DND-41 (cell line): ENCODE measurements around the gene SLK.

Source experiments
- ATAC-seq: fragments of 200-7000 bp; cut with Tn5 transposase; 3 replicates; pipeline ENCODE4 v1.9.1; 2021; ENCODE audit warnings: low read depth; ENCODE audit not compliant: insufficient read depth
- DNase-seq: peaks from one replicate; pipeline ENCODE4 v3.0.0-alpha.2; 2020
- H2AFZ ChIP-seq: 2 replicates; pipeline ENCODE4 v1.6.0; 2012; ENCODE audit warnings: low read depth, low read length
- H3K27ac ChIP-seq: 2 replicates; pipeline ENCODE4 v1.5.1; 2012; ENCODE audit warnings: low read length, inconsistent platforms
- H3K27me3 ChIP-seq: fragments of 200-600 bp; sonication (generic); 2 replicates; pipeline ENCODE4 v1.6.0; 2012; ENCODE audit warnings: low read length, mild to moderate bottlenecking, inconsistent platforms; ENCODE audit not compliant: insufficient read depth, poor library complexity
- H3K36me3 ChIP-seq: 2 replicates; pipeline ENCODE4 v1.5.1; 2012; ENCODE audit warnings: low read length, inconsistent platforms; ENCODE audit not compliant: insufficient read depth
- H3K4me1 ChIP-seq: 2 replicates; pipeline ENCODE4 v1.5.1; 2012; ENCODE audit warnings: mild to moderate bottlenecking, low read length; ENCODE audit not compliant: insufficient read depth
- H3K4me2 ChIP-seq: 2 replicates; pipeline ENCODE4 v1.6.0; 2012; ENCODE audit warnings: mild to moderate bottlenecking, moderate library complexity, low read length, inconsistent platforms; ENCODE audit not compliant: insufficient read depth
- H3K4me3 ChIP-seq, 2 experiments: fragments of 200-600 bp in 1 of 2; shearing (Covaris generic) in 1 of 2; 2 replicates each; pipeline ENCODE4 v1.5.1; 2012 to 2016; ENCODE audit warnings: inconsistent platforms in 2 of 2, low read length in 2 of 2, mild to moderate bottlenecking in 2 of 2, low read depth in 1 of 2, moderate library complexity in 1 of 2
- H3K79me2 ChIP-seq: 2 replicates; pipeline ENCODE4 v1.6.0; 2012; ENCODE audit warnings: low read length, inconsistent platforms; ENCODE audit not compliant: insufficient read depth
- H3K9ac ChIP-seq: 2 replicates; pipeline ENCODE4 v1.6.0; 2012; ENCODE audit warnings: low read depth, mild to moderate bottlenecking, inconsistent platforms, low read length, moderate library complexity
- H3K9me3 ChIP-seq: 2 replicates; pipeline ENCODE4 v1.5.1; 2012; ENCODE audit warnings: low read length, moderate library complexity, mild to moderate bottlenecking, inconsistent platforms; ENCODE audit not compliant: insufficient read depth, severe bottlenecking
- H4K20me1 ChIP-seq: 2 replicates; pipeline ENCODE4 v1.6.0; 2012; ENCODE audit warnings: low read length; ENCODE audit not compliant: insufficient read depth
- EZH2 ChIP-seq: IDR thresholded peaks from 3 replicates; pipeline ENCODE4 v1.6.1; 2012; ENCODE audit warnings: borderline replicate concordance, low read depth, mild to moderate bottlenecking, moderate library complexity, low read length, inconsistent platforms; ENCODE audit not compliant: severe bottlenecking
- TF ChIP-seq, protein P1 (sequence below): IDR thresholded peaks from 2 replicates; pipeline ENCODE4 v1.5.1; 2012; ENCODE audit warnings: borderline replicate concordance, low read length, moderate library complexity, mild to moderate bottlenecking; ENCODE audit not compliant: poor library complexity, severe bottlenecking; ENCODE audit errors: extremely low read depth

Gene SLK

GRCh38 chr10:104054430-104054829 is 87.5 kb downstream of the SLK start:
- no peak for TF ChIP-seq EZH2
- TF ChIP-seq, protein P1, sequence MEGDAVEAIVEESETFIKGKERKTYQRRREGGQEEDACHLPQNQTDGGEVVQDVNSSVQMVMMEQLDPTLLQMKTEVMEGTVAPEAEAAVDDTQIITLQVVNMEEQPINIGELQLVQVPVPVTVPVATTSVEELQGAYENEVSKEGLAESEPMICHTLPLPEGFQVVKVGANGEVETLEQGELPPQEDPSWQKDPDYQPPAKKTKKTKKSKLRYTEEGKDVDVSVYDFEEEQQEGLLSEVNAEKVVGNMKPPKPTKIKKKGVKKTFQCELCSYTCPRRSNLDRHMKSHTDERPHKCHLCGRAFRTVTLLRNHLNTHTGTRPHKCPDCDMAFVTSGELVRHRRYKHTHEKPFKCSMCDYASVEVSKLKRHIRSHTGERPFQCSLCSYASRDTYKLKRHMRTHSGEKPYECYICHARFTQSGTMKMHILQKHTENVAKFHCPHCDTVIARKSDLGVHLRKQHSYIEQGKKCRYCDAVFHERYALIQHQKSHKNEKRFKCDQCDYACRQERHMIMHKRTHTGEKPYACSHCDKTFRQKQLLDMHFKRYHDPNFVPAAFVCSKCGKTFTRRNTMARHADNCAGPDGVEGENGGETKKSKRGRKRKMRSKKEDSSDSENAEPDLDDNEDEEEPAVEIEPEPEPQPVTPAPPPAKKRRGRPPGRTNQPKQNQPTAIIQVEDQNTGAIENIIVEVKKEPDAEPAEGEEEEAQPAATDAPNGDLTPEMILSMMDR, result no peak

GRCh38 chr10:104056619-104057273 is 89.8 kb downstream of the SLK start:
- H3K79me2 ChIP-seq, result no peaks in the 10 kb centered on the region
- H3K4me2 ChIP-seq, result no peak overlapping the region
- no peaks in the 10 kb centered on the region for H4K20me1 ChIP-seq
- TF ChIP-seq, protein P1, result peak; percentile 5
- TF ChIP-seq EZH2, result no peak
- H2AFZ ChIP-seq, result no peak overlapping the region
- peak; percentile 22; the same call in 1 of the 3 replicates for ATAC-seq
- H3K27ac ChIP-seq, result no peak overlapping the region
- no peak for DNase-seq
- no peaks in the 10 kb centered on the region for H3K9me3 ChIP-seq
- no peak overlapping the region for H3K4me3 ChIP-seq
- H3K36me3 ChIP-seq, result no peaks in the 10 kb centered on the region
- peaks cover 2% of the 10 kb centered on the region for H3K27me3 ChIP-seq
- no peaks in the 10 kb centered on the region for H3K4me1 ChIP-seq
- H3K9ac ChIP-seq, result no peak overlapping the region

More at GRCh38 chr10:104054430-104054829, 87.5 kb downstream of the SLK start:
- DNase-seq, result no peak
- Histone ChIP-seq H3K4me1 (no peaks in the 10 kb centered on the region), H4K20me1 (no peaks in the 10 kb centered on the region), H3K36me3 (no peaks in the 10 kb centered on the region), H3K79me2 (no peaks in the 10 kb centered on the region), H3K4me2 (no peak overlapping the region), H2AFZ (no peak overlapping the region), H3K9me3 (no peaks in the 10 kb centered on the region), H3K27me3 (peaks cover 6% of the 10 kb centered on the region), H3K9ac (no peak overlapping the region), H3K27ac (no peak overlapping the region), H3K4me3 (no peak overlapping the region)
- no peak for ATAC-seq

DNA sequence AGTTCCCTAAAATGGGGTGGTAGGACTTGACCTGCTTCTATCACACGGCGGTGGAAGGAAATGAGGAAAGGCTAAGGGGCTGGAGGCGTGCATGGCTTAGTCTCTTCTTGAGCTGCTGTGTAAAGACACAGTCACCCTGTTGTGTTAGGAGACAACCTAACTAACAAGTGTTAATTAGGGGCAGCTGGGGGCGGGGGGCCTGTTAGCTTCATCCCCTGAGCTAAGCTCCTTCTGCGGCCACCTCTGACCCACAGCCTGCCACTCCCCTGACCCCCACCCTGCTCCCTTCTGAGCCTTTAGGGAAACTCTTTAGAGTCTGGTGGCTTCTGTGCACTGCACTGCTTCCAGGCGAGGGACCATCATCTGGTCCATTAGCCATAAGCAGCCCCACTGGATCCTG is 90.8 kb downstream of the SLK start:
- TF ChIP-seq, protein P1, result no peak
- TF ChIP-seq EZH2, result no peak

DNA sequence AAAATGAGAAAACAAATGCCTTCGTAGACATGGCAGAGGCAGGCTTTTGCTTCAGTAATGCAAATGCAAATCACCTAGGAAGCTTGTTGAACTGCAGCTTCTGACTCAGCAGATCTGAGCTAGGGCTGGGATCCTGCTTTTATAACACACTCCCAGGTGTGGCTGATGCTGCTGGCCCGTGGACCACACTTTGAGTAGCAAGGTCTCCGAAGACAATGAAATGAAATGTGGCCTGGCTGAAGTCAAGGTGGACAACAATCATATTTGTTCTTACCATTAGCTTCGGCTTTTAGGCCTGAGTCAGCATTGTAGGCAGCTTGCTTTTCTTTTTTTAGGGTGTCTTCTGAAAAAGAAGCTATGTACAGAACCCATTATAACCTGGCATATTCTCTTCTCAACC is 92.4 kb downstream of the SLK start:
- DNase-seq (no peak), ATAC-seq (no peak)
- Histone ChIP-seq H3K4me1 (no peaks in the 10 kb centered on the region), H3K27me3 (peaks cover 2% of the 10 kb centered on the region), H3K27ac (no peak overlapping the region), H3K4me3 (no peak overlapping the region), H3K9ac (no peak overlapping the region), H3K9me3 (no peaks in the 10 kb centered on the region), H4K20me1 (no peaks in the 10 kb centered on the region), H3K4me2 (no peak overlapping the region), H2AFZ (no peak overlapping the region), H3K79me2 (no peaks in the 10 kb centered on the region), H3K36me3 (no peaks in the 10 kb centered on the region)
- TF ChIP-seq, protein P1, result no peak
- no peak for TF ChIP-seq EZH2

More for the DNA sequence above, 90.8 kb downstream of the SLK start:
- Histone ChIP-seq H3K79me2 (no peaks in the 10 kb centered on the region), H4K20me1 (no peaks in the 10 kb centered on the region), H3K9me3 (no peaks in the 10 kb centered on the region), H3K9ac (no peak overlapping the region), H3K4me1 (no peaks in the 10 kb centered on the region), H3K27me3 (peaks cover 2% of the 10 kb centered on the region), H3K36me3 (no peaks in the 10 kb centered on the region), H2AFZ (no peak overlapping the region), H3K4me2 (no peak overlapping the region), H3K27ac (no peak overlapping the region), H3K4me3 (no peak overlapping the region)
- ATAC-seq (no peak), DNase-seq (no peak)
